Heart left ventricle (tissue), 16 donors: ENCODE data around the gene BAK1. TPM values are rescaled to one million over a fixed set of nuclear protein-coding genes. Genes with fewer than 3 reads are reported as not detected.
A peak's percentile ranks its signal among the peaks of the same experiment; 100 is the strongest.

ENCODE experiments used
- ATAC-seq, 4 donors: fragments of 200-7000 bp; cut with Tn5 transposase; one replicate each; pipeline ENCODE4 v1.9.1; 2020 to 2022; ENCODE audit warnings: moderate library complexity in 4 of 4, mild to moderate bottlenecking in 3 of 4, moderate number of reproducible peaks in 1 of 4
- DNase-seq, 5 donors: peaks; one replicate each; pipeline ENCODE4 v3.0.0-alpha.2; 2020
- H3K27ac ChIP-seq, 12 donors: fragments of 200-600 bp; sonication (generic) in 4 of 12; one replicate each; pipeline versions ENCODE4 v1.5.0 to v1.8.0; 2016 to 2022; ENCODE audit warnings: mild to moderate bottlenecking in 2 of 12
- H3K27me3 ChIP-seq, 9 donors: fragments of 200-600 bp; sonication (generic) in 2 of 9; one replicate each; pipeline versions ENCODE4 v1.5.1 to v1.8.0; 2016 to 2022; ENCODE audit warnings: mild to moderate bottlenecking in 3 of 9
- H3K36me3 ChIP-seq, 9 donors: fragments of 200-600 bp; sonication (generic) in 2 of 9; one replicate each; pipeline versions ENCODE4 v1.5.0 to v1.8.0; 2018 to 2022; ENCODE audit warnings: mild to moderate bottlenecking in 2 of 9
- H3K4me1 ChIP-seq, 12 donors: fragments of 200-600 bp; sonication (generic) in 4 of 12; one replicate each; pipeline versions ENCODE4 v1.5.0 to v1.8.0; 2016 to 2022; ENCODE audit warnings: mild to moderate bottlenecking in 3 of 12
- H3K4me3 ChIP-seq, 12 donors: fragments of 200-600 bp; sonication (generic) in 4 of 12; one replicate each; pipeline versions ENCODE4 v1.5.0 to v1.8.0; 2017 to 2022; ENCODE audit warnings: mild to moderate bottlenecking in 9 of 12, moderate library complexity in 4 of 12
- H3K9me3 ChIP-seq, 12 donors: fragments of 200-600 bp; sonication (generic) in 4 of 12; one replicate each; pipeline versions ENCODE4 v1.5.0 to v1.8.0; 2016 to 2022; ENCODE audit warnings: mild to moderate bottlenecking in 1 of 12
- CTCF ChIP-seq, 12 donors: fragments of 200-600 bp; sonication (generic) in 4 of 12; IDR thresholded peaks; one replicate each; pipeline versions ENCODE4 v1.5.0 to v1.8.0; 2018 to 2022; ENCODE audit warnings: antibody characterized with exemption in 12 of 12, mild to moderate bottlenecking in 5 of 12
- POLR2A ChIP-seq, 2 donors: fragments of 450-650 bp; IDR thresholded peaks; one replicate each; pipeline ENCODE4 v1.6.1; 2017; ENCODE audit warnings: antibody characterized with exemption in 2 of 2, mild to moderate bottlenecking in 2 of 2, moderate library complexity in 2 of 2
- WGBS, 4 donors: extraction: QIAGEN DNeasy Blood & Tissue Kit in 2 of 4; methylation state at CpG; one replicate each; pipeline versions ENCODE4 v1.1.5 to v1.1.7; 2013 to 2018; 5-methylcytosine and 5-hydroxymethylcytosine counted together
- intact Hi-C, 10 donors: fragments of 100-400 bp; cut with DNase I; formaldehyde crosslinking; loops; one replicate each; pipeline versions ENCODE4 v1.11.1 to v1.14.2; 2022
- polyA plus RNA-seq, 2 donors: library from polyadenylated mRNA; stranded (reverse); fragments of 200-250 nt; gene quantifications; one replicate each; pipeline ENCODE4 v1.2.3, GENCODE V29; 2013
- total RNA-seq, 9 donors: library from RNA; depleted of rRNA in 2 of 9; stranded (reverse); fragments of >200 nt in 2 of 9; fragmentation: NEBNext Ultra II Directional in 3 of 9; extraction: Animal tissue kit (Norgen Biotek cat#: 25700) in 3 of 9; gene quantifications; one replicate each; pipeline versions ENCODE4 v1.1.0 to v1.2.4, GENCODE V29; 2016 to 2023
- donor health status: ischemic (EF 13 %, LVEDD 7.1; RV severe dilation, severe dysfunction).
- donor health status: healthy with polysubstance abuse.
- donor health status: DM: no; HTN: yes; CAD: no.
- donor health status: DM: no; HTN: no; CAD: no.
- donor health status: ischemic (EF 25% LVEDD 6.9; RV normal size, moderate dysfunction).
- donor health status: ischemic (EF 25% LVEDD 5.7; RV mildly dilated, moderate dysfunction).
- donor health status: healthy.
- donor health status: DM: yes; HTN: yes; CAD: no.
- donor health status: ischemic (EF 35%, LVEDD 5.7; RV mildly dilated, moderate dysfunction).
- donor health status: nonischemic (EF 11% LVEDD 7.7; RV severe dilation, severe dysfunction).
- donor health status: DM: yes; HTN: yes; CAD: no.
- donor health status: PGD.
- donor health status: ischemic (EF 29% LVEDD 5.4; RV normal size, mild dysfunction).
- donor health status: nonischemic (EF 23%, LVEDD 6.1; RV moderate dilation, normal function).

Gene BAK1
- total and polyA plus RNA-seq, 11 donors, result 13.9 to 55.3 (median 18.9) TPM

- H3K27me3 ChIP-seq, result no peaks in the 10 kb centered on the region
- H3K9me3 ChIP-seq, result no peaks in the 10 kb centered on the region
- no peak for TF ChIP-seq POLR2A (IDR thresholded peaks at IDR 0.05)
- no peak for TF ChIP-seq CTCF (IDR thresholded peaks at IDR 0.05)
- peak overlapping the region; percentile 54 to 94 (median 80) for H3K27ac ChIP-seq
- no peaks in the 10 kb centered on the region for H3K36me3 ChIP-seq
- DNase-seq, result no peak
- peak in 2 of 4 donors; percentile 3 to 22 for ATAC-seq
- 66 to 80% (median 70%) methylated on average over 9 to 15 of the region's 15 CpGs for WGBS, 4 donors
- H3K4me1 ChIP-seq, result peaks cover 3 to 42% (median 29%) of the 10 kb centered on the region in 12 donors
- H3K4me3 ChIP-seq, result no peak overlapping the region
- intact Hi-C loops, result loop anchor here in 6 of 10 donors (1.0 to 5.0 kb wide), 8 partner anchors 30 to 110 kb away; partner anchors contain the start of gene ITPR3 (in 1 of the 6)
Observed at GRCh38 chr6:33590531-33591198, 10.6 kb upstream of the BAK1 start.

- Histone ChIP-seq H3K27me3 (no peaks in the 10 kb centered on the region), H3K4me3 (no peak overlapping the region), H3K27ac (peak overlapping the region; percentile 54 to 94 (median 80)), H3K9me3 (no peaks in the 10 kb centered on the region), H3K36me3 (no peaks in the 10 kb centered on the region), H3K4me1 (peaks cover 3 to 47% (median 33%) of the 10 kb centered on the region in 12 donors)
- TF ChIP-seq POLR2A (IDR thresholded peaks at IDR 0.05), result no peak
- peak; percentile 76 to 96 (median 86) for TF ChIP-seq CTCF (IDR thresholded peaks at IDR 0.05)
- intact Hi-C loops, result loop anchor here (1.0 to 10.0 kb wide), 23 partner anchors 31 to 565 kb away; partner anchors contain the start of gene ITPR3 (in 3 of the 10)
- DNase-seq (peak in 4 of 5 donors; percentile 54 to 86 (median 68)), ATAC-seq (peak; percentile 40 to 75 (median 70))
- WGBS, 4 donors, result 3 to 18% (median 9%) methylated on average over 5 to 9 of the region's 9 CpGs
Observed at GRCh38 chr6:33589731-33590530, 9.9 kb upstream of the BAK1 start.

- WGBS, 4 donors, result 39 to 56% (median 52%) methylated on average over 4 of the region's 4 CpGs
Observed at GRCh38 chr6:33589392-33589730, 9.3 kb upstream of the BAK1 start.

More at GRCh38 chr6:33589392-33589730, 9.3 kb upstream of the BAK1 start:
- peak overlapping the region; percentile 54 to 94 (median 80) for H3K27ac ChIP-seq
- peaks cover 3 to 47% (median 33%) of the 10 kb centered on the region in 12 donors for H3K4me1 ChIP-seq
- no peaks in the 10 kb centered on the region for H3K27me3 ChIP-seq
- TF ChIP-seq CTCF (IDR thresholded peaks at IDR 0.05) (no peak), POLR2A (IDR thresholded peaks at IDR 0.05) (no peak)
- no peaks in the 10 kb centered on the region for H3K9me3 ChIP-seq
- ATAC-seq (peak; percentile 13 to 59 (median 16)), DNase-seq (peak in 1 of 5 donors; percentile 57)
- no peaks in the 10 kb centered on the region for H3K36me3 ChIP-seq
- intact Hi-C loops, result loop anchor here (2.0 to 10.0 kb wide), 17 partner anchors 33 to 565 kb away; partner anchors contain the start of gene ITPR3 (in 2 of the 10)
- no peak overlapping the region for H3K4me3 ChIP-seq
